Kidney tubule cell (primary cell): ENCODE data around the gene PTPRG.
"Not testable (repeated sequence)": the region's sequence is repeated elsewhere in the genome, so short reads cannot be mapped to it uniquely, and the experiment has no call there.

Experiments
- DNase-seq: peaks from one replicate; pipeline ENCODE4 v3.0.0-alpha.2; 2018; ENCODE audit warnings: low spot score

The PTPRG gene

DNA sequence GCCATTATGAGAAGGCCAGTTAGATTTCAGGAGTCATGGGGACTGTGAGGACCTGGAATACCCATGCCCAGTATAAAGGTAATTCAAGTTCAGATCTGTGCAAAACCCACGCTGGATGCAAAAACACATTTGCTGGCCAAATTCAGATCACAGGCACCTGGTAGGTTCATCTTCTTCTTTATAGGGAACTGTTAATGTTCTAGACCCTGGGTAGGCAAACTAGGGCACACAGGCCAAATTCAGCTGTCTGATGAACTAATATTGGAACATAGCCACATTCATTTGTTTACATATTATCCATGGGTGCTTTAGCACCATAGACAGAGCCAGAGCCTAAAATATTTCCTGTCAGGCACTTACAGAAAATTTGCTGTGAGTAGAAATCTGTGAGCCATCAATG, 241.4 kb downstream of the PTPRG start:
- no peak for DNase-seq

GRCh38 chr3:61803983-61804382, 242.6 kb downstream of the PTPRG start:
- no peak for DNase-seq

DNA sequence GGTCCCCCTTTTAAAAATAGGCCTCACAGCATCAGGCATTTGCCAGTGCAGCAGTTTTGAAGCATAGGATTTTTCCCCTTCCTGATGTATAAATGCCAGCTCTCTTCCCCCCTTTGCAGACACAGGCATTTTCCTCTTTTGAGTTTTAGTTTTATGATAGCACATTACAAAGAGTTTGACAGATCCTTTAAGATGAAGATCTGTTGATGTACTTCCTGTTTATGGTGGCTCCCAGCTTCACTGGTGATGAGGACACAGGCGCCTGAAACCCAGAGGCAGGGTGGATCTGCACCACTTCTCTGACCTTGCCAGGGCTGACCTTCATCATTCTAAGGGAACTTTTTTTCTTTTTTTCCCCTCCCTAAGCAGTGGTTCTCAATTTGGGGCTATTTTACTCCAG, 243.4 kb downstream of the PTPRG start:
- no peak for DNase-seq

GRCh38 chr3:61805510-61806080, 244.2 kb downstream of the PTPRG start:
- DNase-seq = no peak

DNA sequence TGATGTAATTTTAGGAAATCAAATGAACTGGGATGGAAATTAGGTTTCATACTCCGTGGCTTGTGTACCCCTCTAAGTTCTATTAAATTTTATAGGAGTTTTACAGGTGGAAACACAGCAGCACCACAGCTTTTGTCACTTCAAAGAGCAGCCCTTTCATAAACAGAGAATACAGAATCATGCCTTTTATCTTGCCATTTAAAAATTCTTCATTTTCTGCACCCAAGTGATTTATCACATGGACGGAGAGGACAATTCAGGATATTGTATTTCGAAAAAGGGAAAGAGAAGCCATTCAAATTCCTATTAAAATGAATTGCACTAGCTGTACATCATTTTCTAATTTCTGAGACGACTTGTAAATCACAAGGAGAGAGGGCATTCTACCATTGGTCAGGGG, 245.4 kb downstream of the PTPRG start:
- DNase-seq = no peak

DNA sequence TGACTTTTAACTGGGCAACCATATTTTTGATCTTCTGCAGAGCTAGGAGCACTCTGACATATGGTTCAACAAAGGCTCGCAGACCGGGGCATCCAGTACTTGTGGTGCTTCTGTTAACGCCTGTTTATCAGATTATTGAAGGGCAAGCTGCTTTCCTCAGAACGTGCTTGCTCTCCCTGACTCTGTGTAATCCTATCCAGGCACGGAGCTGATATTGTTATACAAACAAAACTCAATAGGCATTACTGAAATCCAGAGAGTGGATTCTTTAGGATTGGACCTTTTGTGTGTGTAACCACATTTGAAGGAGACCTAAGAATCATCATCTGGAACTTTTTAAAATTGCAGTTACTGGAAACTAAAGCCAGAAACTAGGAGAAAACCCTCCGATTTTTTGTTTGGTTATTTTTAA, 246.5 kb downstream of the PTPRG start:
- DNase-seq = no peak

GRCh38 chr3:61808526-61808925, 247.2 kb downstream of the PTPRG start:
- no peak for DNase-seq

DNA sequence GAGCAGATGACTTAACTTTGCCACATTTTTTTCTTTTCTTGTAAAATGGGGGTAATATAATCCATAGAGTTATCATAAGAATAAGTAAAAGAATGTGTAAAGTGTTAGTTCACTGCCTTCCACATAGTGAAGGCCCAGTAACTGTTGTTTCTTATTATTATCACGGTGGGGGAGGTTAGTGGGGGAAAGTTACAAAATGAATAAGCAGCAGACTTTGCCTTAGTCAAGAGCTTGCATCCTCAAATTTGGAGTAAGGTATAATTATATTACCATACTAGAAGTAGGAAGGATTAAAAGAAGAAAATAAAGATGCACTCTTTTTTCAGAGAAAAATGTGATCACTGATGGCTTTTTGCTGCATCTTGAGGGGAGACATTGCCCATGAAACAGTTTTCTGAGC, 247.6 kb downstream of the PTPRG start:
- no peak for DNase-seq

DNA sequence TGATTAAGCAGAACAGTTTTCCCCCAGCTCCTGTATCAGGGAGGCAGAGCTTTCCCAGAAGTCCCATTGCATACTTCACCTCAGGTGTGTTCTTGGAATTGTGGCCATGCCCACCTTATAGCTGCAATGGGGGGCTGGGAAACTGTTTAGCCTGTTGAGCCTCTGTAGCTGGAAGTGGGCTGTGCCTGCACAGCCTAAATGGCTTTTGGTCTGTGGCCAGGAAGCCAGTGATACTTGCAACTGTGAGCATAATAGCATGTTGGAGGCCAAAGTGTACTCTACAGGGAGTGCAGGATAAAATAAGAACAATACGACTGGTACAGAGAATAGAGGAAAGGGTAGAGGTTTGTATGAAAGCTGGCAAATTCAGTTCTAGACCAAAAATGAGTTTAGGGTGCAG, 248.5 kb downstream of the PTPRG start:
- no peak for DNase-seq

- no peak for DNase-seq
These were observed 249.7 kb downstream of the PTPRG start for GRCh38 chr3:61810953-61811497.

GRCh38 chr3:61811652-61812051, 250.3 kb downstream of the PTPRG start:
- no peak for DNase-seq

GRCh38 chr3:61812085-61812484, 250.7 kb downstream of the PTPRG start:
- DNase-seq = no peak

DNA sequence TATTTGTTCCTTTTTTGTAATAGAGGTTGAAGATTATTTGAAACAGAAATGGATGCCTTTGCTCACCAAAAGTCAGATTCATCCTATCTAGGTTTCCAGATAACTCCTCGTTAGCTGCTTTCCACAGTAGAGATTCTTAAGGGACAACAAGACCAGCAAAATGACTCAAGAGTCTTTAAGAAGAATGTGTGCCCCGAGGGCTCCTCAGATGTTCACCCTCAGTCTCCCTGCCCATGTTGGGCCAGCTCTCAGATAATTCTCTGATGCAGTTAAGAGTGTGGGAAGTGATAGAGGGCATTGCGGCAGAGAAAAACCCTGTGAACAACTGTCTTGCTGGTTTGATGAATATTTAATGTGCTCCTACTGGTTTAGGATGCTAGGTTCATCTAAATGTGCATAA, 251.1 kb downstream of the PTPRG start:
- no peak for DNase-seq

DNA sequence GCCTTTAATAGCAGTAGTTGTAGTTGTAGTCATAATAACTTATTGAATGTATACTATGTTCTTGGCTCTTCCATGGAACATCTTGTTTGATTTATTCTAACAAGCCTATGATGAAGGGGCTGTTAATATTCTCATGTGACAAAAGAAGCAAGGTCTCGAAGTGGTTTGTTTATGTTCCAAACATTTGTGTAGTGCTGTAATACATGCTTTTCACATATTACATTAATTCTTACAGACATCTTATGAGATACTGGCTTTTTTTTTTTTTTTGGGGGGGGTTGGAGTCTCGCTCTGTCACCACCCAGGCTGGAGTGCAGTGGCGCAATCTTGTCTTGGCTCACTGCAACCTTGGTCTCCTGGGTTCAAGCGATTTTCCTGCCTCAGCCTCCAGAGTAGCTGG, 252.3 kb downstream of the PTPRG start:
- DNase-seq = no peak

DNA sequence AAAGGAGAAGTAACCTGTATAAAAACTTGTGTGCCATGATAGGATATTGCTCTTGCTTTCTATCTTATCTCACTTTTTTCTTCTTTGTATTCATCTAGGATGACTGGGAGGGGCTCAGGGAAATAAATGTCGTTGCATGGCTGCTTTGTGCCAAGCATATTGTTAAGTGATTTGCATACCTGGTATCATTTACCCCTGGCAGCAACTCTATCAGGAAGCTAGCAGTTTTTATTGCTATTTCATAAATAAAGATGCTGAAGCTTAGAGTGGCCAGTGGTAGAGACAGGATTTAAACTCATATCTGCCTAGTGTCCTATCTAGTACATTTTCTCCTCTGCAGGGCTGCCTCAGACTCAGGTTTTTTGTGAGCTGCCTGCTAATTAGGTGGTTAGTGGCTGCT, 253.3 kb downstream of the PTPRG start:
- no peak for DNase-seq

- DNase-seq = not testable (repeated sequence)
These were observed 254.9 kb downstream of the PTPRG start for GRCh38 chr3:61816304-61816703.

DNA sequence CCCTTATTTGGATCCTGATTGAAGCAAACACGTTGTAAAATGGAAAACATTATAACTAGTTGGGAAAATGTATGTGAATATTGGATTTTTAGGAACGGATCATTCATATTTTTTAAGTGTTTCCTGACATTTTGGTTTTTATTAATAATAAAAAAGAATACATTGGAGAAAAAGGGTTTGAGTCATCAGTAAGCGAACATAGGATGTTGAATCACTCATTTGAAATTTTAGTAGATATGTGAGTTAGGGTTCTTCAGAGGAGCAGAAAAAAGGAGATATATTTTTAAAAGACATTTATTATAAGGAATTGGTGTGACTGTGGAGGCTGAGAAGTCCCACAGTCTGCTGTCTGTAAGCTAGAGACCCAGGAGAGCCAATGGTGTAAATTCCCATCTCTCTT, 258.5 kb downstream of the PTPRG start:
- DNase-seq = no peak

GRCh38 chr3:61820306-61820992, 259.1 kb downstream of the PTPRG start:
- no peak for DNase-seq

GRCh38 chr3:61821823-61822251, 260.5 kb downstream of the PTPRG start:
- peak; percentile 65 for DNase-seq

DNA sequence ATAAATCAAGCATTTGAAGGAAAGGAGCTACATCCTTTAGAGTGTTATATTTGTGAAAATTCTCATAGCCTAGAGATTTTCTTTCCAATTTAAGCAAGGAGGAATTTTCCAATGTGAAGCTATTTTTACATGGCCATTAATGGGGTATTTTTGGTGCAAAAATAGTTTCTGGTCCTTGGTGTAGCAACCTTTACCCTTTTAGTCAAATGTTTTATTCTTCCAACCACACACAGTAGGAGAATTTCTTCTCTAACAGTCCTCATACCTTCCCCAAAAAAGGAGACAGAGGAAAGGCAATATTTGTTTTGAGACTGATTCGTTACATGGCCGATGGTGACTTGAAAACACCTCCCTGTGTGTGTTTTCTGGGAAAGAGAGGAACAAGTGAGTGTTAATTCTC, 261.2 kb downstream of the PTPRG start:
- no peak for DNase-seq

- DNase-seq = peak; percentile 78
These were observed 263.3 kb downstream of the PTPRG start for GRCh38 chr3:61824553-61825135.

DNA sequence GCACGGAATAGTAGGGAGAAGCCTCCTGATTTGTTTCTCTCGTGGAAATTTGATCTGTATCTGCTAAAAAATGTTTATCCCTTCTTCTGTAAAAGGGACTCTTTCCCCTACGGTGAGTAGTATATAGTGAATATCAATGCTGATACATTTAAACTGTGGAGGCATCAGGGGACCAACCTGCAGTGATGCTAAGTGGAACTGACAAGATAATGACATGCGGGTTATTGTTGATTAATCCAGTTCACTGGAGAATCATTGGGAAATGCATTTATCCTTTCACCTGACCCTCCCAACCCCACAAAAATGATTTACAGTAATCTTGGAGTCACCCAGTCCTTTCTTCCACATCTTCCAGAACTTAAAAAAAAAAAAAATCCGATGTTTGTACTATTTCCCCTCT, 264.8 kb downstream of the PTPRG start:
- DNase-seq = no peak

DNA sequence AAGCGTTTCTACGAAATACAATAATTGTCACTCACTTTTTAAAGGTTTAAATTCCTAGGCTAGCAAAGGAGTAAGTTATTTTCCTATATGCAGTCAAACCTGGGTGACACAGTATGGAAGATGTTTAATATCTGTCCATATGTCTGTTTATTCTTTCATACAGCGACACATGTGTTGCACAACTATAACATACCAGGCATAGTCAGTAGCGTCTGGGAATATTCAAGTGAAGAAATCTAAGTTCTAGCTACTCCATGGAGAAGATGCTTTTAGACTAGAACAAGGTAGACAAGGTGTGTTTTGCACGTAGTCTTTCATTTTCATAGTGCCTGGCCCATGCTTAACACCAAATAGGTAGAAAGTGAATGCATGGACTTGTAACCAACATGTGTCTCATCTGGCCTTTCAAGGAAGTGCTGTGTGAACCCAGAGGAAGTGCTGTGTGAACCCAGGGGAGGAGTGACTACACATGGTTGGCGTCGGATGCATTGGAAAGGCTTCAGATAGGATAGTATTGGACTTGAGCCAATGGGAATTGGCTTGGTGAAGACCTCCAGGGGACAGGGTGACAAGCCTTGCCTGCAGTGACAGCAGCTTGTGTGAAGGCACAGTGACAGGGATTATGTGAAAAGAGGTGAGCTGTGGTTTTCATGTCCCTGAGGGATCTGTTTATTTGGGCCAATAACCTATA, 267.0 kb downstream of the PTPRG start:
- DNase-seq = peak; percentile 16
